Measurements from ENCODE around the gene TLE4. TPM values are rescaled to one million over a fixed set of nuclear protein-coding genes. Genes with fewer than 3 reads are reported as not detected.
"Not testable (repeated sequence)": the region's sequence is repeated elsewhere in the genome, so short reads cannot be mapped to it uniquely, and the experiment has no call there.

Gene TLE4
- total RNA-seq, 2 experiments from 2014 or later = 25.7 to 29.4 TPM

DNA sequence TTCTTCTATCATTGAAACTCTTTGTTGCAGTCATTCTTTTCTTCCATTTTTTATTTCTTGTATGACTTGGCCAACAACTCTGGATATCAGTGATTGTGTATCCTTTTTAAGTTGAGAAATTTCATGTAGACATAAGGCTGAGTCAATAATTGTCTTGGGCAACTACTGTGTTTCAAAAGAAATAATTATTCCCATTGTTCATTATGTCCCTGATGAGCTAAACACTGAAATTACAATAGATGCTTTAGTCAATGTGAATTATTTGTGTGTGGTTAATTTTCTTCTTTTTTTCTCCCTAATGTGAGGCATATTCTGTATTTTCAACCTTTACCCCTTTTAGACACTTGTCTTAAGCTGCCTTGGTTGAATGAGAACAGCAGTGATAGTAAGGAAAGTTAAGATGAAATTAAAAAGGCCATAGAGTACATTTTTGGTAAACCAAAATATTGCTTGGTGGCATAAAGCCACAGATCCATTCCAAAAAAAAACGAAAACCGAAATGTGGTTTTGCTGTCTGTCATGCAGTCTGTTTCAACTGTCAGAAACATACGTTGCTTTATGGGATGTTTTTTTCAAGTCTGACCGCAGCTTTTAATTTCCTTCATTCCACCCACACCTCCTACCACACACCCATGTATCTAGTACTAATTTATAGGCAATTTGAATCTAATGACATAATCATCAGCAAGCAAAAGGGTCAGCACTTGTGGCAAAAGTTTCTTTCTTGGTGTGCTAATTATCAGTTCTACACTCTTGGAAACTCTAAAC, 21.1 kb downstream of the TLE4 start:
- ChIA-PET POLR2A (no interaction called here), CTCF (no interaction called here)

DNA sequence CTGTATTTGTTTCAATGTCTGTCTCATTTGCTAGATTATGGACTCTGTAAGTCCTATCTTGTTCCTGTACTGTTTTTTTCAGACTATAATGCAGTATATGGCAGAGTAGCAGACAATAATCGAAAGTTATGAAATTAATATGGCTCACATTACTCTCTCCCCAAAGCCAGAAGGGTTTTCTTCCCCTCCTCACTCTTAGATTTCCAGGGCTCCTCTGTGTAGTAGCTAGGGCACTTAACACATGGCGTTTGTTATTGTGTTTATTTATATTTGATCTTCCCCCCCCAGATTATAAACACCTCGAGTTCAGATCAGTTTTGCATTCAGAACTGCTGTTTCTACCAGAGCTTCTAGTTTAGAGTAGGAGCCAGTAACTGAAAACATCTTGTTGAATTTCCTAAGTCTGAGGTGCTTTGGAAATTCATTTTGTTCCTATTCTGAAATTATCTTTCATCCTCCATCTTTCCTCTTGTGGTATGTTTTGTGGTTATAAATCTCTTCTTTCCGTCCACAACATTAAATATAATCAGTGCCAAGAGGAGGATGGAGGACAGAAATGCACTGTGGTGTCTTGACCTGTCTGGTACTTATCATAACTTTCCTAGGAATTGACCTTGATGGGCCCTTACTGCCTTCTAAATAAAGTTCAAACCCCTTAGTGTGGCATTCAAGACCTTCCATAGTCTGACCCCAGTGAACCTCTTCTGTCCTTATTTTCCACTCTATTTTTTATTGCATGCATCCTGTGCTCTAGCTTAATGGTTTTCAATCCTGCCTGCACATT, 27.0 kb downstream of the TLE4 start:
- CTCF ChIA-PET = no interaction called here
- POLR2A ChIA-PET = no interaction called here

DNA sequence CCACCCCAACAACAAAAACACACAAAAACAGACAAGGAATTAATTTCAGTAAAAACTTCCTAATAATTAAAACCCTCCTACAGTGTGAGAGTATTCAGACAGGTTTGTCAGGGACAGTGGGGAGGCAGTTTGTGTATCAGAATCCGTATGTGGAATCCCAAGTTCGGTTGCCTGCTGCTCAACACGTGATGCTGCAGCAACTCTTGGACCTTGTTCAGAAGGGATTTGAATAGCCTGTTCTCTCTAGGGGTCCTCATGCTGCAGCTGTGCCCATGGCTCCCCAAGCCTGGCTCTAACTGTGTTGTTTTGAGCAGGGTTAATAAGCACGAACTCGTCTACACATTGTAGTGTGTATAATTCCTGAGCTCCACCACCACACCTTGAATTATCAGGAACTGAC, 28.7 kb downstream of the TLE4 start:
- CTCF ChIA-PET = no interaction called here
- POLR2A ChIA-PET = no interaction called here

DNA sequence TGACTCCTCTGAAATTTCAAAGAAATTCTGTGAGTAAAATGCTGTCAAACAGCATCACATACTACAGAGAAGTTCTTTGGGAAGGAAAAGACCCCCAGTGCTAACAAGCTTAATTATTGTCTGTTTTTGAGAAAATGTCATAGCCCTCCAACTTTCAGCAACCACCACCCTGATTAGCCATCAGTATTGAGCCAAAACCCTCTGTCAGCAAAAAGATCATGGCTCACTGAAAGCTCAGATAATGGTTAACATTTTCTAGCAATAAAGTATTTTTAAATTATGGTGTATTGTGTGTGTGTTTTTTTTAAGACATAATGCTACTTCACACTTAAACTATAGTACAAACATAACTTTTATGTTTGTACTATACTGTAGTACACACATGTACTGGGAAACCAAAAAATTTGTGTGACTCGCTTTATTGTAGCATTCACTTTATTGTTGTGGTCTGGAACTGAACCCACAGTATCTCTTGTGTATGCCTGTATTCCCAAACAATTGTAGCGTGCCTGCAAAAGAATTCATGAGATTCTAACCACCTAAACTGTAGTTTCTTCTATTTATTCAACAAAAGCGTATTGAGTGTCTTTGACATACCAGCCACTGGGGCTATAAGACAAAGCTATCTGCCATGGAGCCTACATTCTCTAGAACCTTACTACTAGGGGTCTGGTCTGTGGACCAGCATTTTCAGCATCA, 31.6 kb downstream of the TLE4 start:
- ChIA-PET POLR2A (no interaction called here), CTCF (no interaction called here)

DNA sequence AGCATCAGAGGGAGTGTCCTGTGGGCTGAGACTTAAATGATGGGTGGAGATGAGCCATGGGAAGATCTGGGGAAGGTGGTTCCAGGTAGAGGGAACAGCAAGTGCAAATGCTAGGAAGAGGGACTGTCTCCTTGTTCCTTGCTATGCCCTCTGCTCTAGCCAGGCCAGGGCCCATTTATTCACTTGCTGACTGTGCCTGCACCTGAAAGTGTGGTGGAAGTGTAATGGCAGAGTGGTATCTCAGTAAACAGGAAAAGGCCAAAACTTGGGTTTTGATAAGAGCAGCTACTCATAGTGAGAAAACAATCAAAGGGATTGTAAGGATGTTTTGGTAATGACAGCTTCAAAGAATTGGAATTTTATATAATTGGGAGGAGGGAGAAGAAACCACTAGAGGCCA, 32.4 kb downstream of the TLE4 start:
- ChIA-PET POLR2A (no interaction called here), CTCF (no interaction called here)

DNA sequence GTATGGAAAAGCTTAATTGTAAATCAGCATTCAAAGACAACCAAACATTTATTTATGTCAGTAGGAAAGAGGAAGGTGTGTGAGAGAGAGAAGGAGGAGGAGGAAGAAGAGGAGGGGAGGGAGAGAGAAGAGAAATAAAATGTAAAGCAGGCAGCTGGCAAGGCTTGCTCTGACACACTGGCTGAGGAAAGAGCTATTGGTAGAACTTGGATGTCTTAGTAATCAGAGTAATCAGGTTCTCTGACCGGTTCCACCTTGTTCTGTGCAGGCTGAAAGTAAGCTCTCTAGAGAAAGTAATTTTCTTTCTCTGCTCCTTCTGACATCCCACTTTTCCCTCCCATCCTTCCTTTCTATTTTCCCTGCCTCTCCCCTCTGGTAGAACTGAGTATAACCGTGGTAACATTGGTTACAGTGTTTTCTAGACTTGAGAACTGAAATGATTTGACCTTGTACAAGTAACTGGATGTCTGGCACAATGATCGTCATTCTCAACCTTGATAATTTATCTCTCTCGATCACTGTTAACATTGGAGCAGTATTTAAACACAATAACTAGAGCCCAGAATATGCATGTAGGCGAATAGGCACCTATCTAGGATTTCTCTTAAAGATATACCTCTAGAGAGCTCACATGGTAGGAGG, 33.3 kb downstream of the TLE4 start:
- ChIA-PET CTCF (no interaction called here), POLR2A (no interaction called here)

DNA sequence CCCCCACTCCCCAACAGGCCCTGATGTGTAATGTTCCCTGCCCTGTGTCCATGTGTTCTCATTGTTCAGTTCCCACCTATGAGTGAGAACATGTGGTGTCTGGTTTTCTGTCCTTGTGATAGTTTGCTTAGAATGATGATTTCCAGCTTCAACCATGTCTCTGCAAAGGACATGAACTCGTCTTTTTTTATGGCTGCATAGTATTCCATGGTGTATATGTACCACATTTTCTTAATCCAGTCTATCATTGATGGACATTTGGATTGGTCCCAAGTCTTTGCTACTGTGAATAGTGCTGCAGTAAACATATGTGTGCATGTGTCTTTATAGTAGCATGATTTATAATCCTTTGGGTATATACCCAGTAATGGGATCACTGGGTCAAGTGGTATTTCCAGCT, 34.8 kb downstream of the TLE4 start:
- POLR2A ChIA-PET = interaction anchor here (0.6 kb wide), 1 partner anchor 481 kb away, joined by 5 read pairs; no protein-coding TSS in a partner anchor
- CTCF ChIA-PET = not testable (repeated sequence)

DNA sequence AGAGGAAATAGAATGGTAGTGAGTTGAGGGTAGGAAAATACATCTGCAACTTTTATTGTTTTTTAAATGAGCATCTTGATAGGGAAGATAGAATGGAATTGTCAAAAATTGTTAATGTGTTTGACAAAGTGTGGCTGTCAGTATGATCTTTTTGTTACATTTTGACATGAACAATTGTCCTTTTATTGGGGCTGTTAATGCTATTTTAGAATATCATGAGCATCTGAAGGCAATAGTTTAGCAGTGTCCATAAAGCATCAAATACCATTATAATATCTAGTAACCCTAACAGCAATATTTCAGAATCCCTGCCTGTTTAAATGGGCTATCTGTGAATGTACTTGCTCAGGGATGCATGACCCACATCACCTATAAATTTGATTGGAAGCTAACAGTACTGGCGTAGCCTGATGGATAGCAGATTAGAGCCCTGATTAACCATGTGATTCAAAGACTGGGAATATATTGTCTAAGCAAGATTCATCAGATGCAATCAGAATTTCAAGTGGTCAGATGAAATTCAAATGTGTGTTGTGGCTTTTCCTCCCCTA, 37.8 kb downstream of the TLE4 start:
- ChIA-PET POLR2A (no interaction called here), CTCF (no interaction called here)

DNA sequence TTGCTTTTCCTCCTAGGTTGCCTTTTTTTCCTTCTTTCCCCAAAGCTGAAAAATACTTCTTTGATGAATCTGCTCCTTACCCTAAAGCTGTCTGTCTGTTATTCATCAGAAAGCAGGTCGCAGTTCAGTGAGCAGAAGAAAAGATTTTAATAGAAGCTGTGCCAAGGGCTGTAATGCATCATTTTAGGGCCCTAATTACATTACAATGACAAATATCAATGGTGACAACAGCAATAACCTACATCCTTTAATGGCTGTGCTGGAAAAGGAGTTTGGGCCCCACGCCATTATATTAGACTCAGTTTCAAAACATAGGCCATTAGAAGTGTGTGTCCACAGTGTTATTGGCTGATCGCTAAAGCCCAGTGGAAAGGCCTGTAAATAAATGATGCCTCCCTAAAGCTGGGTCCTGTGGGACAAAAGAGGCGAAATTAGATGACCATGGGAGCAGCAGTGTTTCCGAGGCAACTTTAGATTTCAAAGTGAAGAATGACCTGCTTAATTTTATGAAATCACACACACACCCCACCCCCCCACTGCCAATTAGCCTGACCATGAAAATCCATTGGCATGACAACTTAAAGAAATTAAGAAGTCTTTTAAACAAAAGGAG, 38.4 kb downstream of the TLE4 start:
- POLR2A ChIA-PET = no interaction called here
- CTCF ChIA-PET = no interaction called here

DNA sequence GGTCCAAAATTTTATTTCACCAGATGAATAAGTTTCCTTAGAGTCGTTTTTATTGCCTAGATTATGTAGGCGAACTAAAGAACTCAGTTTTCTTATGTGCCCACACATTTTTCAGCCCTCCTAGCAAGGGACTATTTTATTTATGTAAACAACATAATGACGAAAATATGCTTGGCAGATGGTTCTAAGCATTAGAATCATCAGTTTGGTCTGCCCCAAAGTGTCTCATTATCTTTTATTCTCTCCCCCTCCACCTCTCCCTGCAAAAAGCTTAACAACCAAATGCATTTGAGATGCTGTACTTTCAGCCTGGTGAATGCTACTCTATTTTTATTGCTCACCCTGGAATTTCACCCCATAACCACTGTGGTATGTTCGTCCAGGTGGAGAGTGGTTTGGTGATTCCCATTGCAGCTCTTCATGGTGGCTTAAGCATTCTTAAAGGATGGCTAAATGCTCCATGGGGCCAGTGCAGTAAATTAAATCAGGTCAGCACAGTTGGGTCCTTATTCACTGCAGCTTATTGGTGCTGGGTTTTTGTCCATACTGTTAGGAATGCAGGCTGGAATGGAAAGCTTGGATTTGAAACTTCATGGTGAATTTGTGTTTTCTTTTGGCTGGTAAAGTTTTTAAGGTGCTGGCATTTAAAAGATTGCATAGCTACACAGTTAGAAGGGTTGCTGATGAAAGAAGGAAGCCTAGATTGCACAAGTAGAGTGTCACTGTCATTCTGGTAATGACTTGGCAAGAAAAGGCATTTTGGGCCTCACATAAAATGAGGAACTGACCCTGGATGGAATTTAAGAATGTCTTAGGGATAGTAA, 39.2 kb downstream of the TLE4 start:
- ChIA-PET CTCF (no interaction called here), POLR2A (interaction anchor here (0.6 kb wide), 2 partner anchors 39 to 40 kb away, joined by 3 to 4 read pairs; partner anchors contain the start of gene TLE4)

DNA sequence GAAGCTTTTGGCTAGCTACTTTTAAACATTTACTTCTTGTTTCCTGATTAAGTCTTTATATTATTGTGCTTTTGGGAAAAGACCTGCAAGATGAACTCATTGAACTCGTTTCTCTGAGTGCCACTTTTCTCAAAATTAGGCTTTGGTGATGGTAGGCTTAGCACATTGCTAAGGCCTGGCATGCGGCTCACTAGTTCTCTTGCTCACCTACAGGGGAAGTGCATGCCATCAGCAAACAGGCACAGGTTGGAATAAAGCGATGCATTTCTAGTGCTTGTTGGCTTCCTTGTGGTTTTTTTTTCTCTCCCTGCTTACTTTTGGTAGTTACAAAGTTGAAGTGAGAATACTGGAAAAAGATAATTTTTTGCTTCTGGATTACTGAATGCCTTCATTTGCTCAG, 41.4 kb downstream of the TLE4 start:
- POLR2A ChIA-PET = interaction anchor here (1.1 kb wide), 1 partner anchor 41 kb away, joined by 3 read pairs; the partner anchor contains the start of gene TLE4
- CTCF ChIA-PET = interaction anchor here (1.6 kb wide), 1 partner anchor 11 kb away, joined by 4 read pairs; no protein-coding TSS in a partner anchor

DNA sequence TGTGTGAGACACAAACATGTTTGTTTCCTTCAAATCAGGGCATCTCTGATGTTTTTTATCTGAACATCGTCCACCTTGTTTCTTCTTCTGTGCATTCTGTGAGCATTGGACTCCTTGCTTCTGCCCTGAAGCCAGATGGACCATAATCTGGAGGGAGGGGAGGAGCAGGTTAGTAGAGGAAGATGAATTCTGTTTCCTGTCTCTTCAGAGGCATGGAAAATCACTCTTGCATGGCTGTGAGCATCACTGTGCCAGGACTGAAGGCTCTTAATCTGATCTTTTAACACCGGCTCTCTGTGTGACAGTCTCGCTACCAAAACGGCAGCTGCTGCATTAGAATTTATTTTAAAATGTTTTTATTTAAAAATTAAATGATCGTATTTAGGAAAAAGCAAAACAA, 43.3 kb downstream of the TLE4 start:
- ChIA-PET CTCF (no interaction called here), POLR2A (no interaction called here)

DNA sequence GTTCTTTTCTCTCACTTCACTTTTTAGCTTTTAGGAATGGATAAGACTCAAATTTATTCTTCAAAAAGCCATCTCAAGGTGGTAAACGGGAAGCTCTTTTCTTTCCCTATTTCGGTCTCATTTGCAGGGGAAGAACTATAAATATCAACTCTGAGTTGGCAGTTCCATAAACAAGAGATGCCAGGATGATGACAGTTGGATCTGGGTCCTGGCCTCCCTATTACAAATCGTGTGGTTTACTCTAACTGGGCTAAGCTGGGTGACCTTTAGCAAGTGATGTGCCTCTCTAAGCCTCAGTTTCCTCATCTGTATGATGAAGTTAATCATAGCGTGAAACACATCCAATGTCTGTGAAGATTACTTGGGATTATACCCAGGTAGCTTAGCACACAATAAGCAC, 44.2 kb downstream of the TLE4 start:
- POLR2A ChIA-PET = no interaction called here
- CTCF ChIA-PET = no interaction called here

DNA sequence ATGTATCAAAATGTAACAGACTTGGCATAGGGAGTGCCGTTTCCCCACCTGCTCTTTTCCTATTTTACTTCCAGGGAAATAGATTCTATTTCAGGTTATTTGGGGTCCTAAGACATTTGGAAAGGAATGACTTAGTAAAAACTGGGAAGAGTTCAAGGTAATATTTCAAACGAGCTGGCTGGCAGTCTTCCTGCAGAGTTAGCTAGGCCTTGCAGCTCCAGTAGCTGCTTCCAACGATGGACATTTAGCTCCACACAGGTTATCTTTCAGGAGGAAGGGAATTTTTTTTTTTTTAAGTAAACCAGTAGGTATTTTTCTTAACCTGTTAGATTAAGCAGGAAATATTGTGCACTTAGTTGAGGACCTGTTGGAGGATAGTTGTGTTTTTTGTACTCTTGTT, 45.2 kb downstream of the TLE4 start:
- ChIA-PET POLR2A (no interaction called here), CTCF (no interaction called here)

DNA sequence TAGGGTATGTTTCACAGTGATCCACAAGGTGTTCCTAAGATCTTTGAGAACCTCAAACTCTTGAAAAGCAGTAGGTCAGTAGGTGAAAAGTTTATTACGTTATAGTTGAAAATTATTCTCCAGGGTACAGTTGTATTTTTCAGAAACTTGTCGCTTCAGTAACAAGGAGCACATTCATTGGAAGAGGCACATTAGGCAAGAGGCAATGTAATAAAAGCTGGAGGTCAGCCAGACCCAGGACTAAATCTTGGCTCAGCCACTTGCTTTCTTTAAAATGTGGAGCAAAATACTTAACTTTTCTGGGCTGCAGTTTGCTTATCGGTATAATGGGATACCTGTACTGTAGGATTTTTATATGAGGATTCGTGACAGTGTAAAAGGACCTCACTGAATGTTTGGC, 45.6 kb downstream of the TLE4 start:
- CTCF ChIA-PET = no interaction called here
- POLR2A ChIA-PET = no interaction called here

DNA sequence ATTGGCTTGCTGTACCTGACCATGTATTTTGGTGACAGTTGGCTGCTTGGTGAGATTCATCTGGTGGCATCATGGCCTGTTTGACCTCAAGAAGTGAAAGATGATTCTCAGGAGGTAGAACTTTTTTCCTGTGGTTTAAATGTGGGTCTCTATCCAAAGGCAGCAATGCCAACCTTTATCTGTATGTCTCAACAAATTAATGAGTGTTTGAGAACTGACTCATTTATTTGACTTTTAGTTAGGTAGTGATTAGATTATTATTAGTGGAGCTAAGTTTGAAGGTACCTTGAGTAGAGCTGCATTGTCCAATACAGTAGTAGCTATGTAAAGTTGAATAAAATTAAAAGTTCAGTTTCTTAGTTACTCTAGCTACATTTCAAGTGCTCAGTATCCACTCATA, 48.2 kb downstream of the TLE4 start:
- ChIA-PET CTCF (interaction anchor here (0.9 kb wide), 1 partner anchor 37 kb away, joined by 3 read pairs; no protein-coding TSS in a partner anchor), POLR2A (no interaction called here)

DNA sequence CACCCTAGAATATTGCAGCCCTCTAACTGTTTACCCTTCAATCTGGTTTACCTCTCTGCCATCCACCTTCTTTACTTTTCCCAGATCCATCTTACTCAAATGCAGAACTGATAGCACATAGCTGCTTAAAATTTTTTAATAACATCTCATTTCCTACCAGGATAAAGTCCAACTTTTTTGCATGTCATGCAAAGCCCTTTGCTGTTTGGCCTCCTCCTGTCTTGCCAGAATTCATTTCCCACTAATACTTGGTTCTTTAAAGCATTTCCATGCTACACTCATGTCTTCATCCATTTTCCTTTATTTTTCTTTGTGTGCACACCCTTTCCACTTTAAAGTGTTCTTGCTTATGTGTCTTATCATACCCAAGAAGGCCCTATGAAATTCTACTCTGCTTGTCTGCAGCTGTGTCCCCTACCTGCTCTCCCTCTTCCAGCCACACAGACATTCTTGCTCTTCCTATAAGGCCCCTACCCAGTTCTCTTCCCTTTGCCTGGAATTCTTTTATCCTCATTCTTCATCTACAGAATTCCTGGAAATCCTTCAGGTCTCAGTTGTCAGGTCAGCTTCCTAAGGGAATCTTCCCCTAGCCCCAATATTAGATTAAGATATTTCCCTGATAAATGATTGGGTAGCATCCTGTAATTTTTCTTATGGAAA, 50.3 kb downstream of the TLE4 start:
- CTCF ChIA-PET = no interaction called here
- POLR2A ChIA-PET = interaction anchor here (0.7 kb wide), 1 partner anchor 111 kb away, joined by 3 read pairs; no protein-coding TSS in a partner anchor
